Osteoblast (primary cell): ENCODE data around the gene CCAR1. TPM values are rescaled to one million over a fixed set of nuclear protein-coding genes. Genes with fewer than 3 reads are reported as not detected.
"Not testable (repeated sequence)": the region's sequence is repeated elsewhere in the genome, so short reads cannot be mapped to it uniquely, and the experiment has no call there.

Experiments
- DNase-seq: peaks from one replicate; pipeline ENCODE4 v3.0.0; 2011; ENCODE audit warnings: low spot score, mixed read lengths; ENCODE audit not compliant: insufficient read length; ENCODE audit errors: missing footprints
- H2AFZ ChIP-seq: 2 replicates; pipeline ENCODE4 v1.6.0; 2011; ENCODE audit warnings: mild to moderate bottlenecking, low read length
- H3K27ac ChIP-seq: 2 replicates; pipeline ENCODE4 v1.5.1; 2011; ENCODE audit warnings: mild to moderate bottlenecking, low read depth, low read length, moderate library complexity
- H3K27me3 ChIP-seq: 2 replicates; pipeline ENCODE4 v1.6.0; 2012; ENCODE audit warnings: mild to moderate bottlenecking, control low read depth, inconsistent platforms, low read length, moderate library complexity; ENCODE audit not compliant: insufficient read depth
- H3K36me3 ChIP-seq: 2 replicates; pipeline ENCODE4 v1.5.1; 2011; ENCODE audit warnings: mild to moderate bottlenecking, low read length, control low read depth, moderate library complexity; ENCODE audit not compliant: insufficient read depth
- H3K4me1 ChIP-seq: 2 replicates; pipeline ENCODE4 v1.5.1; 2011; ENCODE audit warnings: mild to moderate bottlenecking, low read length, control low read depth, moderate library complexity; ENCODE audit not compliant: insufficient read depth
- H3K4me2 ChIP-seq: 2 replicates; pipeline ENCODE4 v1.6.0; 2011; ENCODE audit warnings: mild to moderate bottlenecking, low read length; ENCODE audit not compliant: insufficient read depth
- H3K4me3 ChIP-seq: fragments of 200-600 bp; sonication (generic); 3 replicates; pipeline ENCODE4 v1.5.1; 2012; ENCODE audit warnings: mild to moderate bottlenecking, low read length, inconsistent platforms; ENCODE audit not compliant: insufficient read depth
- H3K79me2 ChIP-seq: 2 replicates; pipeline ENCODE4 v1.6.0; 2012; ENCODE audit warnings: mild to moderate bottlenecking, low read length, control low read depth, inconsistent platforms; ENCODE audit not compliant: insufficient read depth
- H3K9me3 ChIP-seq: 2 replicates; pipeline ENCODE4 v1.5.1; 2011; ENCODE audit warnings: low read depth, low read length, control low read depth
- H4K20me1 ChIP-seq: 2 replicates; pipeline ENCODE4 v1.6.0; 2012; ENCODE audit warnings: mild to moderate bottlenecking, low read length, control low read depth; ENCODE audit not compliant: insufficient read depth
- CTCF ChIP-seq: IDR thresholded peaks from 2 replicates; pipeline ENCODE4 v1.5.1; 2011; ENCODE audit warnings: mild to moderate bottlenecking, low read depth, low read length, moderate library complexity; ENCODE audit errors: extremely low read depth
- total RNA-seq: library from RNA; depleted of rRNA; stranded (reverse); fragments of >200 nt; gene quantifications from 2 replicates; pipeline ENCODE4 v1.2.3, GENCODE V29; 2012

CCAR1 gene
- total RNA-seq, 1 donor, result 49.2 TPM

GRCh38 chr10:68796605-68797004, 75.6 kb downstream of the CCAR1 start:
- Histone ChIP-seq H3K4me3 (no peak overlapping the region), H3K36me3 (peaks cover 38% of the 10 kb centered on the region), H3K27ac (no peak overlapping the region), H2AFZ (no peak overlapping the region), H3K4me2 (no peak overlapping the region), H3K4me1 (no peaks in the 10 kb centered on the region), H3K9me3 (no peaks in the 10 kb centered on the region), H3K79me2 (no peaks in the 10 kb centered on the region), H4K20me1 (no peaks in the 10 kb centered on the region), H3K27me3 (no peaks in the 10 kb centered on the region)
- no peak for TF ChIP-seq CTCF
- no peak for DNase-seq

GRCh38 chr10:68800211-68800610, 79.2 kb downstream of the CCAR1 start:
- Histone ChIP-seq H3K79me2 (no peaks in the 10 kb centered on the region), H3K4me3 (no peak overlapping the region), H3K9me3 (no peaks in the 10 kb centered on the region), H3K4me1 (no peaks in the 10 kb centered on the region), H3K27ac (no peak overlapping the region), H3K4me2 (no peak overlapping the region), H2AFZ (no peak overlapping the region), H3K27me3 (no peaks in the 10 kb centered on the region), H3K36me3 (peaks cover 11% of the 10 kb centered on the region), H4K20me1 (no peaks in the 10 kb centered on the region)
- no peak for DNase-seq
- TF ChIP-seq CTCF, result no peak

GRCh38 chr10:68804692-68805091, 83.7 kb downstream of the CCAR1 start:
- H3K27ac ChIP-seq, result no peak overlapping the region
- H3K79me2 ChIP-seq, result no peaks in the 10 kb centered on the region
- DNase-seq, result no peak
- H3K4me2 ChIP-seq, result no peak overlapping the region
- H3K4me1 ChIP-seq, result no peaks in the 10 kb centered on the region
- no peaks in the 10 kb centered on the region for H3K27me3 ChIP-seq
- no peaks in the 10 kb centered on the region for H3K9me3 ChIP-seq
- no peaks in the 10 kb centered on the region for H3K36me3 ChIP-seq
- no peak overlapping the region for H2AFZ ChIP-seq
- H4K20me1 ChIP-seq, result no peaks in the 10 kb centered on the region
- H3K4me3 ChIP-seq, result no peak overlapping the region
- TF ChIP-seq CTCF, result no peak

GRCh38 chr10:68810830-68811229, 89.8 kb downstream of the CCAR1 start:
- H3K27me3 ChIP-seq, H3K4me2 ChIP-seq, H3K27ac ChIP-seq, H3K9me3 ChIP-seq, H3K4me1 ChIP-seq, H3K79me2 ChIP-seq, H4K20me1 ChIP-seq, H2AFZ ChIP-seq, DNase-seq, H3K36me3 ChIP-seq, H3K4me3 ChIP-seq: not testable (repeated sequence)
